ENCODE results near the gene CLVS2. TPM values are rescaled to one million over a fixed set of nuclear protein-coding genes. Genes with fewer than 3 reads are reported as not detected.

The CLVS2 gene
- total RNA-seq, 1 donor from 2014 or later = 1.5 TPM

DNA sequence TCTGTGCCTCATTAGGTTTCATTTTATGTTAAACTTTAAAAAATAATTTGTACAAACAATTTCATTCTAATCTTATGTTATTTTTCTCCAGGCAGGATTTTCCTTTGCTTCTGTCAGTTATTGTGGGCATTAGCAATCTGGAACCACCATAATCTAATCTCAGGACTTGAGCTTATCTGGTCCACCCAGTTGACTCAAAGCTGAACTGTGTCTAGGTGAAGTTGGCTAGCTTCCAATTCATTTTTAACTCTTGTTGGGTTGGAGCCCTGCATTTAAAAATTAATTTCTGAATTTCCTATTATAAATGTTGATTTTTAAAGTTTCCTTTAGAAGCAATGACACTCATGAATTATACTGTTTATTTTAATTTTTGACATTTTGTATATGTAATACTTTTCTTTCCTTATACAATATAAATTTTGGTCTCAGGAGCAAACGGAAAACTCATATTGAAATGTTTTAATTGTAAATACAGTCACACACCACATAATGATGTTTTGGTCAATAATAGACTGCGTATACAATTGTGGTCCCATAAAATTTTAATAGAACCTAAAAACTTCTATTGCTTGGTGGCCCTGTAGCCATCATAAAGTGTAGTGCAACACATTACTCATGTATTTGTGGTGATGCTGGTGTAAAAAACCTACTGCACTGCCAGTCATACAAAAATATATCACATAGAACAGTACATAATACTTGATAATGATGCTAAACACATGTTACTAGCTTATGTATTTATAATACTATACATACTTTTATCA, 121.3 kb downstream of the CLVS2 start:
- Histone ChIP-seq H3K9me3 (no peaks in the 10 kb centered on the region), H3K4me3 (no peak overlapping the region), H3K27ac (no peak overlapping the region), H3K27me3 (no peaks in the 10 kb centered on the region), H3K36me3 (no peaks in the 10 kb centered on the region), H3K4me1 (no peaks in the 10 kb centered on the region)
- intact Hi-C loops (cut with DNase I) = no loop called here
- no peak for TF ChIP-seq CTCF (IDR thresholded peaks at IDR 0.05)
- TF ChIP-seq POLR2AphosphoS5 (IDR thresholded peaks at IDR 0.05; ENCODE audit: insufficient read depth in 1 of 2, low read depth in 1 of 2) = no peak
- no peak for TF ChIP-seq POLR2A (IDR thresholded peaks at IDR 0.05)
- DNase-seq (ENCODE audit: extremely low spot score in 2 of 2) = no peak

DNA sequence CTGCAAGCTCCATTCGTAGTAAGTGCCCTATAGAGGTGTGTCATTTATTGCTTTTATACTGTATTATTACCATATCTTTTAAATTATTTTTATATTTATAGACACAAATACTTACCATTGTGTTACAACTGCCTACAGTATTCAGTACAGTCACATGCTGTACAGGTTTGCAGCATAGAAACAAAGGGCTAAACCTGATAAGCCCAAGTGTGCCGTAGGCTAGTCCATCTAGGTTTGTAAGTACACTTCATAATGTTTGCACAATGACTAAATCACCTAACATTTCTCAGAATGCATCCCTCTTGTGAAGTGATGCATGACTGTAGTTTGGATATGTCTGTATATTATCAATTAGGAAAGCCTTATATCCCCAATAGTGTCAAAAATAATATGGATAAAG, 122.8 kb downstream of the CLVS2 start:
- Histone ChIP-seq H3K4me1 (no peaks in the 10 kb centered on the region), H3K36me3 (no peaks in the 10 kb centered on the region), H3K27me3 (no peaks in the 10 kb centered on the region), H3K4me3 (no peak overlapping the region), H3K9me3 (no peaks in the 10 kb centered on the region), H3K27ac (no peak overlapping the region)
- DNase-seq (ENCODE audit: extremely low spot score in 2 of 2) = no peak
- TF ChIP-seq POLR2AphosphoS5 (IDR thresholded peaks at IDR 0.05; ENCODE audit: insufficient read depth in 1 of 2, low read depth in 1 of 2) = no peak
- no peak for TF ChIP-seq POLR2A (IDR thresholded peaks at IDR 0.05)
- no peak for TF ChIP-seq CTCF (IDR thresholded peaks at IDR 0.05)
- intact Hi-C loops (cut with DNase I) = no loop called here

Other genes with a start within 250 kb of the CLVS2 start
- gene FABP7, start 216.5 kb upstream of the CLVS2 start, total RNA-seq = not detected
- gene SMPDL3A, start 207.0 kb upstream of the CLVS2 start, total RNA-seq = 44.7 TPM